Left hindlimb (tissue), 1 donor: ENCODE data around the gene SYK.

Experiments used
- DNase-seq: peaks from one replicate; pipeline ENCODE4 v3.0.0-alpha.2; 2018

Gene SYK

GRCh38 chr9:90909225-90909624, 107.6 kb downstream of the SYK start:
- no peak for DNase-seq

- no peak for DNase-seq
These were observed 108.2 kb downstream of the SYK start for GRCh38 chr9:90909747-90910283.

GRCh38 chr9:90914196-90914595, 112.6 kb downstream of the SYK start:
- DNase-seq, result no peak

GRCh38 chr9:90914868-90915483, 113.4 kb downstream of the SYK start:
- DNase-seq, result peak; percentile 70

- no peak for DNase-seq
These were observed 114.1 kb downstream of the SYK start for GRCh38 chr9:90915693-90916092.

- no peak for DNase-seq
These were observed 114.6 kb downstream of the SYK start for GRCh38 chr9:90916147-90916734.

- no peak for DNase-seq
These were observed 118.3 kb downstream of the SYK start for GRCh38 chr9:90919883-90920282.

GRCh38 chr9:90921104-90921503, 119.5 kb downstream of the SYK start:
- peak; percentile 46 for DNase-seq

- DNase-seq, result no peak
These were observed 120.3 kb downstream of the SYK start for GRCh38 chr9:90921969-90922368.

- DNase-seq, result no peak
These were observed 124.1 kb downstream of the SYK start for GRCh38 chr9:90925581-90926257.

- no peak for DNase-seq
These were observed 125.3 kb downstream of the SYK start for GRCh38 chr9:90926936-90927335.

- no peak for DNase-seq
These were observed 125.9 kb downstream of the SYK start for GRCh38 chr9:90927496-90927895.

- no peak for DNase-seq
These were observed 128.0 kb downstream of the SYK start for GRCh38 chr9:90929626-90930025.

GRCh38 chr9:90933468-90933867, 131.8 kb downstream of the SYK start:
- DNase-seq, result no peak

GRCh38 chr9:90939351-90939750, 137.7 kb downstream of the SYK start:
- no peak for DNase-seq

- no peak for DNase-seq
These were observed 138.7 kb downstream of the SYK start for GRCh38 chr9:90940280-90940679.

GRCh38 chr9:90941661-90942060, 140.0 kb downstream of the SYK start:
- DNase-seq, result no peak

- DNase-seq, result no peak
These were observed 140.9 kb downstream of the SYK start for GRCh38 chr9:90942555-90942954.

GRCh38 chr9:90943341-90943740, 141.7 kb downstream of the SYK start:
- no peak for DNase-seq

GRCh38 chr9:90945336-90945735, 143.7 kb downstream of the SYK start:
- DNase-seq, result no peak

- DNase-seq, result no peak
These were observed 145.4 kb downstream of the SYK start for GRCh38 chr9:90946982-90947381.
